OCI-LY7 (cell line): ENCODE data around the gene PANK2. TPM values are rescaled to one million over a fixed set of nuclear protein-coding genes. Genes with fewer than 3 reads are reported as not detected.
A peak's percentile ranks its signal among the peaks of the same experiment; 100 is the strongest.

Source experiments
- BruUV-seq: library from RNA; stranded (reverse); fragments of 400-500 nt; replicated peaks from 2 replicates; lab custom pipeline; 2021; lab: Mats Ljungman, UMichigan
- CTCF ChIA-PET: fragments of 300-600 bp; sonication (Branson Sonifier 250); formaldehyde crosslinking; loops from one replicate; lab custom pipeline; 2022; ENCODE audit warnings: antibody characterized with exemption; ENCODE audit not compliant: unreplicated experiment; lab: Charles Lee
- POLR2A ChIA-PET: fragments of 300-600 bp; sonication (Branson Sonifier 250); formaldehyde crosslinking; loops from one replicate; lab custom pipeline; 2022; ENCODE audit warnings: antibody characterized with exemption; lab: Charles Lee
- DNase-seq: peaks from one replicate; pipeline ENCODE4 v3.0.0-alpha.2; 2015; ENCODE audit warnings: low spot score
- H2AFZ ChIP-seq: fragments of 200-600 bp; sonication (generic), shearing (Covaris generic); 2 replicates; pipeline ENCODE4 v1.6.1; 2014; ENCODE audit warnings: mild to moderate bottlenecking, antibody characterized with exemption, low read length, moderate library complexity
- H3K27ac ChIP-seq: fragments of 200-600 bp; sonication (generic); 2 replicates; pipeline ENCODE4 v1.5.1; 2014; ENCODE audit warnings: mixed run types, low read depth, mild to moderate bottlenecking, moderate library complexity, low read length, inconsistent platforms; ENCODE audit not compliant: poor library complexity, severe bottlenecking
- H3K36me3 ChIP-seq: fragments of 200-600 bp; sonication (generic); 2 replicates; pipeline ENCODE4 v1.6.1; 2014; ENCODE audit warnings: mild to moderate bottlenecking, antibody characterized with exemption, low read length, moderate library complexity, mixed read lengths; ENCODE audit not compliant: insufficient read depth
- H3K4me1 ChIP-seq: fragments of 200-600 bp; sonication (generic); 2 replicates; pipeline ENCODE4 v1.5.1; 2014; ENCODE audit warnings: mild to moderate bottlenecking, low read length; ENCODE audit not compliant: insufficient read depth, poor library complexity, severe bottlenecking
- H3K4me2 ChIP-seq: fragments of 200-600 bp; sonication (generic); 2 replicates; pipeline ENCODE4 v1.6.1; 2014; ENCODE audit warnings: mild to moderate bottlenecking, low read length
- H3K4me3 ChIP-seq: fragments of 200-600 bp; sonication (generic); 2 replicates; pipeline ENCODE4 v1.5.1; 2014; ENCODE audit warnings: mild to moderate bottlenecking, low read depth, low read length; ENCODE audit not compliant: poor library complexity, severe bottlenecking
- H3K79me2 ChIP-seq: fragments of 200-600 bp; sonication (generic); 2 replicates; pipeline ENCODE4 v1.6.1; 2016; ENCODE audit warnings: low read depth, mild to moderate bottlenecking, low read length, moderate library complexity, mixed read lengths; ENCODE audit not compliant: insufficient read depth
- H3K9me2 ChIP-seq: fragments of 200-600 bp; sonication (generic); 2 replicates; pipeline ENCODE4 v1.6.1; 2016; ENCODE audit warnings: mild to moderate bottlenecking, low read length, mixed read lengths; ENCODE audit not compliant: insufficient read depth
- H3K9me3 ChIP-seq: fragments of 200-600 bp; sonication (generic); 2 replicates; pipeline ENCODE4 v1.6.1; 2014; ENCODE audit warnings: mild to moderate bottlenecking, mixed run types, low read length, mixed read lengths
- H4K20me1 ChIP-seq: fragments of 200-600 bp; sonication (generic); 2 replicates; pipeline ENCODE4 v1.6.1; 2014; ENCODE audit warnings: mild to moderate bottlenecking, antibody characterized with exemption, low read length, moderate library complexity, mixed read lengths; ENCODE audit not compliant: insufficient read depth
- EZH2phosphoT487 ChIP-seq: fragments of 200-600 bp; sonication (generic); IDR thresholded peaks from 2 replicates; pipeline ENCODE4 v1.6.1; 2018; ENCODE audit warnings: low read depth, borderline replicate concordance, mild to moderate bottlenecking, mixed run types, antibody characterized with exemption, low read length, moderate library complexity, mixed read lengths
- intact Hi-C: fragments of 100-400 bp; cut with micrococcal nuclease; formaldehyde crosslinking; loops from one replicate; pipeline ENCODE4 v1.10.0; 2022; ENCODE audit not compliant: unreplicated experiment
- microRNA-seq: library from miRNA; unstranded; fragments of <30 nt; microRNA quantifications from one replicate; pipeline ENCODE4 v1.2.0, GENCODE V29; 2022; ENCODE audit warnings: borderline replicate concordance
- small RNA-seq: library from RNA; depleted of rRNA; stranded (forward); fragments of <200 nt; gene quantifications from one replicate; pipeline ENCODE3, GENCODE V24; 2014
- total RNA-seq, 2 experiments: library from RNA; depleted of rRNA in 1 of 2; stranded (reverse); fragments of >200 nt in 1 of 2; shearing (Covaris generic) in 1 of 2; gene quantifications; 2 replicates each; pipeline ENCODE4 v1.2.3, GENCODE V29; 2014 to 2022
- TF ChIP-seq, protein P1 (sequence below): fragments of 200-600 bp; sonication (generic); conservative IDR thresholded peaks from 2 replicates; pipeline ENCODE4 v1.5.1; 2014; ENCODE audit warnings: mild to moderate bottlenecking, antibody characterized with exemption, low read length, moderate library complexity, mixed read lengths

PANK2 gene
- total RNA-seq, 2 experiments from 2014 or later: 40.9 to 66.6 TPM

GRCh38 chr20:3973705-3974104 lies 84.5 kb downstream of the PANK2 start:
- Histone ChIP-seq H3K9me3 (0 out of 2 replicates have a peak, but pooled peaks cover 6% of the 10 kb centered on the region), H3K4me3 (no peak overlapping the region), H3K9me2 (no peaks in the 10 kb centered on the region), H3K4me1 (no peaks in the 10 kb centered on the region), H3K79me2 (no peaks in the 10 kb centered on the region), H3K27ac (no peak overlapping the region), H3K4me2 (no peak overlapping the region), H4K20me1 (no peaks in the 10 kb centered on the region), H3K36me3 (no peaks in the 10 kb centered on the region), H2AFZ (no peak overlapping the region)
- ChIA-PET POLR2A (no interaction called here), CTCF (no interaction called here)
- intact Hi-C loops: no loop called here
- BruUV-seq: no TSS peak
- TF ChIP-seq, protein P1, sequence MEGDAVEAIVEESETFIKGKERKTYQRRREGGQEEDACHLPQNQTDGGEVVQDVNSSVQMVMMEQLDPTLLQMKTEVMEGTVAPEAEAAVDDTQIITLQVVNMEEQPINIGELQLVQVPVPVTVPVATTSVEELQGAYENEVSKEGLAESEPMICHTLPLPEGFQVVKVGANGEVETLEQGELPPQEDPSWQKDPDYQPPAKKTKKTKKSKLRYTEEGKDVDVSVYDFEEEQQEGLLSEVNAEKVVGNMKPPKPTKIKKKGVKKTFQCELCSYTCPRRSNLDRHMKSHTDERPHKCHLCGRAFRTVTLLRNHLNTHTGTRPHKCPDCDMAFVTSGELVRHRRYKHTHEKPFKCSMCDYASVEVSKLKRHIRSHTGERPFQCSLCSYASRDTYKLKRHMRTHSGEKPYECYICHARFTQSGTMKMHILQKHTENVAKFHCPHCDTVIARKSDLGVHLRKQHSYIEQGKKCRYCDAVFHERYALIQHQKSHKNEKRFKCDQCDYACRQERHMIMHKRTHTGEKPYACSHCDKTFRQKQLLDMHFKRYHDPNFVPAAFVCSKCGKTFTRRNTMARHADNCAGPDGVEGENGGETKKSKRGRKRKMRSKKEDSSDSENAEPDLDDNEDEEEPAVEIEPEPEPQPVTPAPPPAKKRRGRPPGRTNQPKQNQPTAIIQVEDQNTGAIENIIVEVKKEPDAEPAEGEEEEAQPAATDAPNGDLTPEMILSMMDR: no peak
- TF ChIP-seq EZH2phosphoT487: no peak
- DNase-seq: no peak

- TF ChIP-seq, protein P1: no peak
- no peak for TF ChIP-seq EZH2phosphoT487
- H3K4me3 ChIP-seq: no peak overlapping the region
- 0 out of 2 replicates have a peak, but pooled peaks cover 6% of the 10 kb centered on the region for H3K9me3 ChIP-seq
- no peak overlapping the region for H3K4me2 ChIP-seq
- no peak overlapping the region for H3K27ac ChIP-seq
- H3K4me1 ChIP-seq: peaks cover 8% of the 10 kb centered on the region
- BruUV-seq: no TSS peak
- no peaks in the 10 kb centered on the region for H3K79me2 ChIP-seq
- CTCF ChIA-PET: no interaction called here
- H3K9me2 ChIP-seq: no peaks in the 10 kb centered on the region
- no peak for DNase-seq
- no peaks in the 10 kb centered on the region for H4K20me1 ChIP-seq
- H2AFZ ChIP-seq: no peak overlapping the region
- H3K36me3 ChIP-seq: no peaks in the 10 kb centered on the region
- intact Hi-C loops: no loop called here
- POLR2A ChIA-PET: no interaction called here
Observed at GRCh38 chr20:3976511-3976910, 87.3 kb downstream of the PANK2 start.

Small RNA genes lying within 50 kb of the gene (microRNA-seq; reads per million reads assigned to microRNA genes)
- gene MIR103A2: not detected
- not detected for gene MIR103B2

Small RNA genes lying within 50 kb of the gene (small RNA-seq; reads per million reads assigned to genes)
- 0.52 reads per million, percentile 7 among the genes with 10 or more reads in this experiment for gene MIR103A2

Other genes starting within 250 kb of the PANK2 start
- gene GFRA4, start 226.0 kb upstream of the PANK2 start, total RNA-seq (2014; rRNA removed; shearing (Covaris generic)): not detected in 2 replicates
- not detected in 2 replicates for gene GFRA4, start 226.0 kb upstream of the PANK2 start, total RNA-seq (2022)
- gene ADAM33, start 207.4 kb upstream of the PANK2 start, total RNA-seq (2014; rRNA removed; shearing (Covaris generic)): not detected in 2 replicates
- gene ADAM33, start 207.4 kb upstream of the PANK2 start, total RNA-seq (2022): not detected in 2 replicates
- not detected in 2 replicates for gene SIGLEC1, start 176.8 kb upstream of the PANK2 start, total RNA-seq (2014; rRNA removed; shearing (Covaris generic))
- gene SIGLEC1, start 176.8 kb upstream of the PANK2 start, total RNA-seq (2022): 0.11 TPM in 1 of 2 replicates, not detected in the other
- gene HSPA12B, start 156.7 kb upstream of the PANK2 start, total RNA-seq (2014; rRNA removed; shearing (Covaris generic)): not detected in 2 replicates
- not detected in 2 replicates for gene HSPA12B, start 156.7 kb upstream of the PANK2 start, total RNA-seq (2022)
- gene ADISSP, start 121.6 kb upstream of the PANK2 start, total RNA-seq (2014; rRNA removed; shearing (Covaris generic)): 62.1 and 66.7 TPM in 2 replicates
- gene ADISSP, start 121.6 kb upstream of the PANK2 start, total RNA-seq (2022): 58.7 and 64.4 TPM in 2 replicates
- 0.09 and 0.10 TPM in 2 replicates for gene SPEF1, start 107.9 kb upstream of the PANK2 start, total RNA-seq (2014; rRNA removed; shearing (Covaris generic))
- gene SPEF1, start 107.9 kb upstream of the PANK2 start, total RNA-seq (2022): 0.27 TPM in 1 of 2 replicates, not detected in the other
- gene CENPB, start 102.6 kb upstream of the PANK2 start, total RNA-seq (2014; rRNA removed; shearing (Covaris generic)): 32.5 and 39.1 TPM in 2 replicates
- gene CENPB, start 102.6 kb upstream of the PANK2 start, total RNA-seq (2022): 31.2 and 34.8 TPM in 2 replicates
- gene CDC25B, start 93.1 kb upstream of the PANK2 start, total RNA-seq (2014; rRNA removed; shearing (Covaris generic)): 86.1 and 89.2 TPM in 2 replicates
- gene CDC25B, start 93.1 kb upstream of the PANK2 start, total RNA-seq (2022): 119 and 147 TPM in 2 replicates
- 6.2 and 9.8 TPM in 2 replicates for gene AP5S1, start 68.8 kb upstream of the PANK2 start, total RNA-seq (2014; rRNA removed; shearing (Covaris generic))
- 9.9 and 12.1 TPM in 2 replicates for gene AP5S1, start 68.8 kb upstream of the PANK2 start, total RNA-seq (2022)
- gene MAVS, start 42.6 kb upstream of the PANK2 start, total RNA-seq (2014; rRNA removed; shearing (Covaris generic)): 15.3 and 19.8 TPM in 2 replicates
- 35.5 and 37.2 TPM in 2 replicates for gene MAVS, start 42.6 kb upstream of the PANK2 start, total RNA-seq (2022)
- gene RNF24, start 126.2 kb downstream of the PANK2 start, total RNA-seq (2014; rRNA removed; shearing (Covaris generic)): 0.85 TPM in 2 replicates
- gene RNF24, start 126.2 kb downstream of the PANK2 start, total RNA-seq (2022): 0.74 and 1.1 TPM in 2 replicates